ENCODE measurements around the gene SLC7A5. TPM values are rescaled to one million over a fixed set of nuclear protein-coding genes. Genes with fewer than 3 reads are reported as not detected.

SLC7A5 gene
- total RNA-seq, 1 experiment from 2014 or later = 190 TPM

GRCh38 chr16:87853411-87854052 is 15.8 kb downstream of the SLC7A5 start:
- in situ Hi-C loops (cut with HindIII; ENCODE audit: low pct_unique_long_range_greater_than_20kb, low sequenced_read_pairs) = no loop called here
- DNase-seq (ENCODE audit: low read depth, low spot score) = peak; percentile 97

GRCh38 chr16:87851601-87852000 is 17.7 kb downstream of the SLC7A5 start:
- in situ Hi-C loops (cut with HindIII; ENCODE audit: low pct_unique_long_range_greater_than_20kb, low sequenced_read_pairs) = no loop called here
- DNase-seq (ENCODE audit: low read depth, low spot score) = no peak

- DNase-seq (ENCODE audit: low read depth, low spot score) = no peak
- in situ Hi-C loops (cut with HindIII; ENCODE audit: low pct_unique_long_range_greater_than_20kb, low sequenced_read_pairs) = no loop called here
Observed at GRCh38 chr16:87851141-87851587, 18.1 kb downstream of the SLC7A5 start.

GRCh38 chr16:87850009-87851006 is 19.0 kb downstream of the SLC7A5 start:
- peak; percentile 62 for DNase-seq (ENCODE audit: low read depth, low spot score)

GRCh38 chr16:87849419-87850008 is 19.8 kb downstream of the SLC7A5 start:
- in situ Hi-C loops (cut with HindIII; ENCODE audit: low pct_unique_long_range_greater_than_20kb, low sequenced_read_pairs) = no loop called here

More at GRCh38 chr16:87850009-87851006, 19.0 kb downstream of the SLC7A5 start:
- in situ Hi-C loops (cut with HindIII; ENCODE audit: low pct_unique_long_range_greater_than_20kb, low sequenced_read_pairs) = no loop called here

GRCh38 chr16:87848676-87849345 is 20.5 kb downstream of the SLC7A5 start:
- no peak for DNase-seq (ENCODE audit: low read depth, low spot score)
- in situ Hi-C loops (cut with HindIII; ENCODE audit: low pct_unique_long_range_greater_than_20kb, low sequenced_read_pairs) = no loop called here

More at GRCh38 chr16:87849419-87850008, 19.8 kb downstream of the SLC7A5 start:
- peak; percentile 39 for DNase-seq (ENCODE audit: low read depth, low spot score)

GRCh38 chr16:87847785-87848675 is 21.3 kb downstream of the SLC7A5 start:
- peak; percentile 95 for DNase-seq (ENCODE audit: low read depth, low spot score)
- in situ Hi-C loops (cut with HindIII; ENCODE audit: low pct_unique_long_range_greater_than_20kb, low sequenced_read_pairs) = no loop called here

GRCh38 chr16:87847467-87847784 is 21.9 kb downstream of the SLC7A5 start:
- in situ Hi-C loops (cut with HindIII; ENCODE audit: low pct_unique_long_range_greater_than_20kb, low sequenced_read_pairs) = no loop called here
- peak; percentile 36 for DNase-seq (ENCODE audit: low read depth, low spot score)

GRCh38 chr16:87846705-87847466 is 22.4 kb downstream of the SLC7A5 start:
- DNase-seq (ENCODE audit: low read depth, low spot score) = no peak
- in situ Hi-C loops (cut with HindIII; ENCODE audit: low pct_unique_long_range_greater_than_20kb, low sequenced_read_pairs) = no loop called here

- in situ Hi-C loops (cut with HindIII; ENCODE audit: low pct_unique_long_range_greater_than_20kb, low sequenced_read_pairs) = no loop called here
- DNase-seq (ENCODE audit: low read depth, low spot score) = no peak
Observed at GRCh38 chr16:87845807-87846619, 23.3 kb downstream of the SLC7A5 start.

- in situ Hi-C loops (cut with HindIII; ENCODE audit: low pct_unique_long_range_greater_than_20kb, low sequenced_read_pairs) = no loop called here
- peak; percentile 58 for DNase-seq (ENCODE audit: low read depth, low spot score)
Observed at GRCh38 chr16:87845213-87845612, 24.1 kb downstream of the SLC7A5 start.

- no peak for DNase-seq (ENCODE audit: low read depth, low spot score)
- in situ Hi-C loops (cut with HindIII; ENCODE audit: low pct_unique_long_range_greater_than_20kb, low sequenced_read_pairs) = no loop called here
Observed at GRCh38 chr16:87844809-87845208, 24.5 kb downstream of the SLC7A5 start.

- no peak for DNase-seq (ENCODE audit: low read depth, low spot score)
- in situ Hi-C loops (cut with HindIII; ENCODE audit: low pct_unique_long_range_greater_than_20kb, low sequenced_read_pairs) = no loop called here
Observed at GRCh38 chr16:87844120-87844733, 25.1 kb downstream of the SLC7A5 start.

GRCh38 chr16:87843678-87844105 is 25.6 kb downstream of the SLC7A5 start:
- DNase-seq (ENCODE audit: low read depth, low spot score) = no peak
- in situ Hi-C loops (cut with HindIII; ENCODE audit: low pct_unique_long_range_greater_than_20kb, low sequenced_read_pairs) = no loop called here

GRCh38 chr16:87842209-87842869 is 27.0 kb downstream of the SLC7A5 start:
- in situ Hi-C loops (cut with HindIII; ENCODE audit: low pct_unique_long_range_greater_than_20kb, low sequenced_read_pairs) = no loop called here
- no peak for DNase-seq (ENCODE audit: low read depth, low spot score)
